Type B pancreatic cell (in vitro differentiated cells): Measurements from ENCODE around the gene FKBP1A. TPM values are rescaled to one million over a fixed set of nuclear protein-coding genes. Genes with fewer than 3 reads are reported as not detected.

Experiments
- DNase-seq: peaks from one replicate; pipeline ENCODE4 v3.0.0; 2021; ENCODE audit warnings: mixed read lengths; ENCODE audit not compliant: unreplicated experiment; ENCODE audit errors: extremely low spot score
- H3K27ac Mint-ChIP-seq: 2 replicates; pipeline ENCODE4 v1.8.0; 2021; ENCODE audit warnings: mild to moderate bottlenecking, mixed read lengths
- H3K27me3 Mint-ChIP-seq: 2 replicates; pipeline ENCODE4 v1.8.0; 2021; ENCODE audit warnings: mixed read lengths
- H3K36me3 Mint-ChIP-seq: 2 replicates; pipeline ENCODE4 v1.8.0; 2021; ENCODE audit warnings: mixed read lengths
- H3K4me1 Mint-ChIP-seq: one replicate; pipeline ENCODE4 v1.8.0; 2021; ENCODE audit warnings: mixed read lengths; ENCODE audit not compliant: unreplicated experiment
- H3K4me3 Mint-ChIP-seq: 2 replicates; pipeline ENCODE4 v1.8.0; 2021; ENCODE audit warnings: mild to moderate bottlenecking, mixed read lengths
- H3K9me3 Mint-ChIP-seq: 2 replicates; pipeline ENCODE4 v1.8.0; 2021; ENCODE audit warnings: mixed read lengths
- CTCF ChIP-seq: fragments of 200-600 bp; sonication (generic); conservative IDR thresholded peaks from 2 replicates; pipeline ENCODE4 v1.5.0; 2021; ENCODE audit warnings: antibody characterized with exemption, mild to moderate bottlenecking
- total RNA-seq: library from RNA; stranded (reverse); gene quantifications from 2 replicates; pipeline ENCODE4 v1.2.1, GENCODE V29; 2021; ENCODE audit warnings: low replicate concordance

The FKBP1A gene
- total RNA-seq, 1 donor from 2014 or later = 149 TPM

DNA sequence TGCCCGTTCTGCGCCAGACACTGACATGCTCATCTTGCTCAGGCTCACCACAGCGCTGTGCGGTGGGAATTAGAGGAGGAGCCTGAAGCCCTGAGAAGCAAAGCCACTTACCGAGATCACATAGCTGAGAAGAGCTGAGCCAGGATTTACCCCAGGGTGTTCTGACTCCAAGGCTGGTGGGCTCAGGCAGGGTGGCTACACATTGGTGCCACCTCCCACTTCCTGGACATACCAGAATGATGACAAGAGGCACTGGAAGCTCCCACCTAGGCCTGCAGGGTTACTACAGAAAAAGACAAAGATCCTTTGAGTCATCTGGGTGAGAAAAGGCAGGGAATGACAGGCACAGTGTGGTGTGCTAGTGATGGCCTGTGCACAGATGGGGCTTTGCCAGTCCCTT, 24.4 kb upstream of the FKBP1A start:
- H3K27me3 Mint-ChIP-seq = peaks cover 49% of the 10 kb centered on the region
- no peak for DNase-seq
- peak overlapping the region; percentile 50 for H3K27ac Mint-ChIP-seq
- no peak for TF ChIP-seq CTCF
- no peaks in the 10 kb centered on the region for H3K36me3 Mint-ChIP-seq
- no peak overlapping the region for H3K4me3 Mint-ChIP-seq
- no peaks in the 10 kb centered on the region for H3K4me1 Mint-ChIP-seq
- H3K9me3 Mint-ChIP-seq = no peaks in the 10 kb centered on the region

- Mint-ChIP-seq H3K9me3 (no peaks in the 10 kb centered on the region), H3K27ac (no peak overlapping the region), H3K4me1 (no peaks in the 10 kb centered on the region), H3K4me3 (no peak overlapping the region), H3K27me3 (peaks cover 51% of the 10 kb centered on the region), H3K36me3 (no peaks in the 10 kb centered on the region)
- no peak for DNase-seq
- TF ChIP-seq CTCF = no peak
Observed at GRCh38 chr20:1415667-1416468, 23.0 kb upstream of the FKBP1A start.

- Mint-ChIP-seq H3K27me3 (peaks cover 49% of the 10 kb centered on the region), H3K4me3 (no peak overlapping the region), H3K9me3 (no peaks in the 10 kb centered on the region), H3K36me3 (no peaks in the 10 kb centered on the region), H3K4me1 (no peaks in the 10 kb centered on the region), H3K27ac (no peak overlapping the region)
- no peak for TF ChIP-seq CTCF
- DNase-seq = no peak
Observed at GRCh38 chr20:1414982-1415381, 22.1 kb upstream of the FKBP1A start.

DNA sequence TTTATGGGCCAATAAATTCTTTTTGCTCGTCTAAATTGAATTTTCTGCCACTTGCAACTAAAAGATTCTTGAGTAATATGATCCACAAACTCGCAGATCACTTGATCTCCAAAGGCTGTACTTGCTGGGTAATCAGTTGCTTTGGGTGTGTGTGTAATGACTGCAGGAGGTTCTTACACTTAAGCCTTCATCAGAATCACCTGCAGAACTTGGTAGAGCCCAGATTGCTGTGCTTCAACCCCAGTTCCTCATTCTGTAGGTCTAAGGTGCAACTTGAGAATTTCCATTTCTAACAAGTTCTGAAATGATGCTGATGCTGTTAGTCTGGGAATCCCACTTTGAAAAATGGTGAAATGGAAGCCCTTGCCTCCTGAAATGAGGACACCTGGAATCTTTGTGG, 12.9 kb upstream of the FKBP1A start:
- H3K4me3 Mint-ChIP-seq = no peak overlapping the region
- no peak for TF ChIP-seq CTCF
- no peak for DNase-seq
- H3K4me1 Mint-ChIP-seq = no peaks in the 10 kb centered on the region
- H3K27ac Mint-ChIP-seq = no peak overlapping the region
- H3K27me3 Mint-ChIP-seq = peaks cover 24% of the 10 kb centered on the region
- H3K9me3 Mint-ChIP-seq = no peaks in the 10 kb centered on the region
- H3K36me3 Mint-ChIP-seq = no peaks in the 10 kb centered on the region

- H3K36me3 Mint-ChIP-seq = no peaks in the 10 kb centered on the region
- no peak for TF ChIP-seq CTCF
- H3K9me3 Mint-ChIP-seq = no peaks in the 10 kb centered on the region
- no peak overlapping the region for H3K4me3 Mint-ChIP-seq
- no peak for DNase-seq
- H3K4me1 Mint-ChIP-seq = peaks cover 6% of the 10 kb centered on the region
- H3K27ac Mint-ChIP-seq = no peak overlapping the region
- peaks cover 41% of the 10 kb centered on the region for H3K27me3 Mint-ChIP-seq
Observed at GRCh38 chr20:1403624-1404023, 10.8 kb upstream of the FKBP1A start.
